Psoas muscle (tissue), 8 donors: ENCODE measurements around the gene SIK2. TPM values are rescaled to one million over a fixed set of nuclear protein-coding genes. Genes with fewer than 3 reads are reported as not detected.

Experiments used
- ATAC-seq, 4 donors: fragments of 200-7000 bp; cut with Tn5 transposase; one replicate each; pipeline ENCODE4 v1.9.1; 2020; ENCODE audit warnings: moderate library complexity in 3 of 4, mild to moderate bottlenecking in 2 of 4
- DNase-seq, 2 donors: peaks; one replicate each; pipeline ENCODE4 v3.0.0-alpha.2; 2020
- H3K27ac ChIP-seq: fragments of 200-600 bp; one replicate; pipeline ENCODE4 v1.8.0; 2022
- H3K27me3 ChIP-seq, 3 donors: fragments of 200-600 bp in 1 of 3; one replicate each; pipeline versions ENCODE4 v1.6.1 to v1.8.0; 2013 to 2022; ENCODE audit warnings: low read length in 2 of 3, mild to moderate bottlenecking in 2 of 3, moderate library complexity in 1 of 3; ENCODE audit not compliant: insufficient read depth in 3 of 3
- H3K36me3 ChIP-seq, 2 donors: fragments of 200-600 bp in 1 of 2; one replicate each; pipeline versions ENCODE4 v1.6.1 to v1.8.0; 2013 to 2022; ENCODE audit warnings: low read depth in 1 of 2, mild to moderate bottlenecking in 1 of 2, moderate library complexity in 1 of 2; ENCODE audit not compliant: insufficient read depth in 1 of 2
- H3K4me1 ChIP-seq: fragments of 200-600 bp; one replicate; pipeline ENCODE4 v1.8.0; 2022
- H3K4me3 ChIP-seq: fragments of 200-600 bp; one replicate; pipeline ENCODE4 v1.8.0; 2022; ENCODE audit warnings: mild to moderate bottlenecking
- H3K9me3 ChIP-seq: fragments of 200-600 bp; one replicate; pipeline ENCODE4 v1.8.0; 2022
- WGBS, 3 donors: extraction: QIAGEN DNeasy Blood & Tissue Kit; methylation state at CpG; one replicate each; pipeline versions ENCODE4 v1.1.6 to v1.1.7; 2013; 5-methylcytosine and 5-hydroxymethylcytosine counted together
- intact Hi-C, 2 donors: fragments of 100-400 bp; cut with DNase I; formaldehyde crosslinking; loops; one replicate each; pipeline versions ENCODE4 v1.11.0 to v1.14.2; 2022
- polyA plus RNA-seq, 3 donors: library from polyadenylated mRNA; stranded (reverse); fragments of 200-250 nt; gene quantifications; one replicate each; pipeline ENCODE4 v1.2.3, GENCODE V29; 2013
- total RNA-seq, 4 donors: library from RNA; stranded (reverse); fragmentation: NEBNext Ultra II Directional in 2 of 4; extraction: Animal tissue kit (Norgen Biotek cat#: 25700) in 2 of 4; gene quantifications; one replicate each; pipeline versions ENCODE4 v1.2.1 to v1.2.4, GENCODE V29; 2021 to 2023
- TF ChIP-seq, protein P1 (sequence below): fragments of 200-600 bp; IDR thresholded peaks from one replicate; pipeline ENCODE4 v1.8.0; 2022; ENCODE audit warnings: antibody characterized with exemption
- donor health status: healthy with polysubstance abuse.
- donor health status: DM: no; HTN: no; CAD: no; lungs with moderate emphysema.
- donor health status: Bipolar disorder and iron deficiency.
- donor health status: healthy.
- donor health status: DM: yes; HTN: yes; CAD: no.
- donor health status: DM: no; HTN: no; CAD: no.
- donor health status: DM: no; HTN: no; CAD: no.
- donor health status: DM: yes; HTN: yes; CAD: no.

Gene SIK2
- total and polyA plus RNA-seq, 7 donors, result 9.0 to 69.6 (median 30.4) TPM

DNA sequence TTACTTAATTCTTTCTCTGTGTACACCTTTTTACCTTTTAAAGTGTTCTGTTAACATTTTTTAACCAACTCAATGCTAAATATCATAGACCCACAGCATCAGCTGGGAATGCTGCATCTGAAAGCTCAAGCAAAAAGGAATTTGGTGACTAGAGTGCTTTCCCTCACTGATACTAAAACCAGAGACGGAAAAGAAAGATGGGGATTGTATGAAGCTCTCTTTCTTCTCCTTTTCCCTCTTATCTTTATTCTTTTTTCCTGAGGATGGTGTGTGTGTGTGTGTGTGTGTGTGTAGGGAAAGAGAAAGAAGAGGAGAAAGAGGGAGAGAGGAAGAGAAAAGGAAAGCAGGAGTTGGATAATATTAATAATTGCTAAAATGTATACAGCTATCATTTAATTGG lies 4.1 kb upstream of the SIK2 start:
- no peaks in the 10 kb centered on the region for H3K4me1 ChIP-seq
- no peak for DNase-seq
- 39 to 69% (median 45%) methylated on average over 1 of the region's 1 CpG for WGBS, 3 donors
- intact Hi-C loops, result no loop called here
- no peaks in the 10 kb centered on the region for H3K36me3 ChIP-seq
- H3K4me3 ChIP-seq, result no peak overlapping the region
- H3K9me3 ChIP-seq, result no peaks in the 10 kb centered on the region
- no peak overlapping the region for H3K27ac ChIP-seq
- no peaks in the 10 kb centered on the region for H3K27me3 ChIP-seq
- TF ChIP-seq, protein P1, sequence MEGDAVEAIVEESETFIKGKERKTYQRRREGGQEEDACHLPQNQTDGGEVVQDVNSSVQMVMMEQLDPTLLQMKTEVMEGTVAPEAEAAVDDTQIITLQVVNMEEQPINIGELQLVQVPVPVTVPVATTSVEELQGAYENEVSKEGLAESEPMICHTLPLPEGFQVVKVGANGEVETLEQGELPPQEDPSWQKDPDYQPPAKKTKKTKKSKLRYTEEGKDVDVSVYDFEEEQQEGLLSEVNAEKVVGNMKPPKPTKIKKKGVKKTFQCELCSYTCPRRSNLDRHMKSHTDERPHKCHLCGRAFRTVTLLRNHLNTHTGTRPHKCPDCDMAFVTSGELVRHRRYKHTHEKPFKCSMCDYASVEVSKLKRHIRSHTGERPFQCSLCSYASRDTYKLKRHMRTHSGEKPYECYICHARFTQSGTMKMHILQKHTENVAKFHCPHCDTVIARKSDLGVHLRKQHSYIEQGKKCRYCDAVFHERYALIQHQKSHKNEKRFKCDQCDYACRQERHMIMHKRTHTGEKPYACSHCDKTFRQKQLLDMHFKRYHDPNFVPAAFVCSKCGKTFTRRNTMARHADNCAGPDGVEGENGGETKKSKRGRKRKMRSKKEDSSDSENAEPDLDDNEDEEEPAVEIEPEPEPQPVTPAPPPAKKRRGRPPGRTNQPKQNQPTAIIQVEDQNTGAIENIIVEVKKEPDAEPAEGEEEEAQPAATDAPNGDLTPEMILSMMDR, result no peak
- no peak for ATAC-seq

DNA sequence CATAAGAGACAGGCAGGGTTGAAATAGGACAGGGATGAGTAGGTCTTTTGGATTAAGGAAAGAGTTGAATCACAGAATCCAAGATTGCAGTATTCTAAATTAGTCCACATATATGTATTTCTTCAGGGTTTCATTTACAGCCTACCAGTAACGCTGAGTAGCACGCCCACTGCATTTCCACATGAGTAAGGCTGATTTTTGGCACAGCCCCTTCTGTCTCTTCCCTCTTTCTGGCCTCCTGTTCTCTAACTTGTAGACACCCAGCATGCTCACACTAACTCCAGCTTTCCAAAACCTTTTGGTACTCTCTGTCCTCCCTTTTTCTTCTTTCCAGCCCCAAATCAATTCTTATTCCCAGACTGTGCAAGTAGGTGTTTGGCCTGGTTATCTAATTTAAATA lies 3.7 kb upstream of the SIK2 start:
- H3K27me3 ChIP-seq, result no peaks in the 10 kb centered on the region
- TF ChIP-seq, protein P1, result no peak
- ATAC-seq (no peak), DNase-seq (no peak)
- no peaks in the 10 kb centered on the region for H3K4me1 ChIP-seq
- no peaks in the 10 kb centered on the region for H3K36me3 ChIP-seq
- WGBS, 3 donors, result 47 to 56% (median 53%) methylated on average over 2 of the region's 2 CpGs
- H3K4me3 ChIP-seq, result no peak overlapping the region
- intact Hi-C loops, result no loop called here
- no peaks in the 10 kb centered on the region for H3K9me3 ChIP-seq
- no peak overlapping the region for H3K27ac ChIP-seq

DNA sequence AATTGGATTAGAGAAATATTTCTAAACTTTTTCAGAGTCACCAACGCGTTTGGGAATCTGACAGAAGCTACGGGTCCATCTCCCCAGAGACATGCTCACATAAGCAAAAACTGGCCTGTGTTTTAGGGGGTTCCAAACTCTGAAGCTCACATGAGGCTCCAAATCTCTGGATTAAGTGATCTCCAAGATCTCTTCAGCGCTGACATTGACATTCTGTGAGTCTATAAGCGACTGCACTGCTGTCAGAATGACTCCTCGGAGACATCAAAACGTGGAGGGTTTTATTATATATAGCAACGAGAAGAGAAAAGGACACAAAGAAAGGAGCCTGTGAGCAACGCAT lies 642 bp upstream of the SIK2 start:
- no peak for DNase-seq
- Histone ChIP-seq H3K27me3 (no peaks in the 10 kb centered on the region), H3K9me3 (no peaks in the 10 kb centered on the region), H3K4me3 (peak overlapping the region; percentile 82), H3K27ac (peak overlapping the region; percentile 94), H3K36me3 (no peaks in the 10 kb centered on the region), H3K4me1 (peaks cover 18% of the 10 kb centered on the region)
- intact Hi-C loops, result loop anchor here (1.0 to 10.0 kb wide), 5 partner anchors 93 to 241 kb away; no protein-coding TSS in a partner anchor
- no peak for ATAC-seq
- TF ChIP-seq, protein P1, result no peak
- WGBS, 3 donors, result 7 to 16% (median 8%) methylated on average over 9 of the region's 9 CpGs

DNA sequence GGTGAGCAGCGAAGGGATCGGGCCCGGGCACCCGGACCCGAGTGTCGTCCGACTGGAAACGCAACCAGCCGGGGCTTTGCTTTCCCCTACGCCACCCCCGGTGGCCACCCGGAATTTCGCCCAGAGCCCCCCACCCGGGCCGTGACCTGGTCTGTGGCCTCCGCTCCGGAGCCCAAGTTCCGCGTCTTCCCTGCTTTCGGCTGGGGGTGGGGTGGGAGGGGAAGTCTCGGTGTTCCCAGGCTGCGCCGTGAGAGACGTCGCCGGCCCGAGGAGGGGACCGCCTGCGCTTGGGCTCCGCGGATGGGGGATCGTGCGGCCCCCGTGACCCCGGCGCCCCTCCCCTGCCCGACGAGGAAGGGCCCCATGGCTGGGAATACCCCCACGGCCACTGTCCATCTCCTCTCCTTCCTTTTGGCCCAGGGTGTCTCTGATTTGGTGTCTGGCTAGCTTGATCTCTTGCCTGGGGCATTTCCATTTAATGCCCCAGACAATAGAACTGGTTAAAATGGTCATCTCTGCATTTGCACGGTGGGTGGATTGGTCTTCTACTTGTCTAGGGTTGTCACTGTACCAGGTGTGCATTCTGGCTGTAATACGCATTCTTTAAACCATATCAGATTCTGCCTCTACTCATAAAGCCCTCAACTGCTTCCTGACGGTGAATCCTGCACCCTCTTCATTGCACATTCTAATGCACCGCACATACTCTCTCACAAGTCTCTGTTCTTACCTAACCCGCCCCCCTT lies 789 bp downstream of the SIK2 start:
- peak overlapping the region; percentile 82 for H3K4me3 ChIP-seq
- no peaks in the 10 kb centered on the region for H3K36me3 ChIP-seq
- no peaks in the 10 kb centered on the region for H3K9me3 ChIP-seq
- DNase-seq (peak in 1 of 2 donors; percentile 59), ATAC-seq (peak; percentile 16 to 57 (median 36))
- 0 to 2% (median 1%) methylated on average over 30 to 44 of the region's 44 CpGs for WGBS, 3 donors
- intact Hi-C loops, result loop anchor here (1.0 to 10.0 kb wide), 6 partner anchors 92 to 239 kb away; no protein-coding TSS in a partner anchor
- no peaks in the 10 kb centered on the region for H3K27me3 ChIP-seq
- H3K27ac ChIP-seq, result peak overlapping the region; percentile 94
- TF ChIP-seq, protein P1, result no peak
- H3K4me1 ChIP-seq, result peaks cover 27% of the 10 kb centered on the region
